Stimulated activated CD4-positive, alpha-beta T cell treated with anti-CD3 and anti-CD28 coated beads, Interleukin-2, amount 100 ng/mL, for 48 hours (primary cell): Measurements from ENCODE around the gene USP5.
"Not testable (repeated sequence)": the region's sequence is repeated elsewhere in the genome, so short reads cannot be mapped to it uniquely, and the experiment has no call there.

ENCODE experiments used
- DNase-seq, 2 donors: peaks; one replicate each; pipeline ENCODE4 v3.0.0-alpha.2; 2020

USP5 gene

DNA sequence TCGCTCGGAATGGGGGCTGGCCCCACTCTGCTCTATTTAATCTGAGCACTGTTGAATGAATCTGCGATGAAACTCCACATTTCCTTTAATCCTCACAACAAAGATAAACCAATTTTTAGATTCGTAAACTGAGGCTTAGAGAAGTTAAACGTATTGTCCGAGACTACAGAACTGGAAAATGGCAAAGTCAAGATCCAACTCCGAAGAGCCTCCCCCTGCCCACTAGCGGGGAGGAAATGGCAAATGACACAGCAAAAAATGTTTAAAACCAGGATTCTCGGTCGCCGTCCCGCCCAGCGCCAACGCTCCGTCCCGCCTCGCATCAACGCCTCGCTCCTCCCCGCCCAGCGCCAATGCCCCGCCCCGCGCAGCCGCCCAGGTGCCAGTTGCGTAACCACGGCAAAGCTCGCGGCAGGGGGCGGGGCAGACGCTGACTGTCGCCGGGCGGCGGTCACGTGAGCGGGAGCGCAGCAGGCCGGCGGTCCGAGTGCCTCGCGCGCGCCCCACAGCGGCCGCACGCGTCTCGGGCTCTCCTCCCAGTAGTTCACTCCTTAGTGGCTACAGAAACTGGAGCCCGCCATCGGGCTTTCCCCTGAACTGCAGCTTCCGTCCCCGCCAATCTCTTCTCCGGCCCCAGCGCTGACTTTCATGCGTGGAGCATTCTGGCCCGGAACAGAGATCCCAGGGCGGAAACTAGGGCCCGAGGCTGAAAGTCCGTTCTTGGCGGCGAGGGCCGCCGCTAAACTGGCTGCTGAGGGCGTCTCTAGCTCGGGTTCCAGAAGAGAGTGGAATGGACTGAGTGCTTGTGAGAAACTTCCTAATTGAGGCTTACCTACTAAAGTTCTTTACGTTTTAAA lies 39.1 kb downstream of the USP5 start:
- peak; percentile 99 for DNase-seq

DNA sequence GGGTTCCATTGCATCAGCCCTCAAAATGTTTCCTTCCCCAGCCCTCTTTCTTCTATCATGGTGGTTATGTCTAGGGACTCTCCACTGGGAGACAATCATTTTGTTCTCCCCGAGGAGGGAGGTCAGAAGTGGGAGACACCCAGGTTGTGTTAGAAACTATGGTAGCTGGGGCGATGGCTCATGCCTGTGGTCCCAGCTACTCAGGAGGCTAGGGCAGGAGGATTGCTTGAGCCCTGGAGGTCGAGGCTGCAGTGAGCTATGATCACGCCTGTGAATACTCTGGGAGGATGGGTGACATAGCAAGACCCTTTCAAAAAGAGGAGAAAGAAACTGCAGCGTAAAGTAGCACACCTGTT lies 39.7 kb downstream of the USP5 start:
- no peak for DNase-seq

DNA sequence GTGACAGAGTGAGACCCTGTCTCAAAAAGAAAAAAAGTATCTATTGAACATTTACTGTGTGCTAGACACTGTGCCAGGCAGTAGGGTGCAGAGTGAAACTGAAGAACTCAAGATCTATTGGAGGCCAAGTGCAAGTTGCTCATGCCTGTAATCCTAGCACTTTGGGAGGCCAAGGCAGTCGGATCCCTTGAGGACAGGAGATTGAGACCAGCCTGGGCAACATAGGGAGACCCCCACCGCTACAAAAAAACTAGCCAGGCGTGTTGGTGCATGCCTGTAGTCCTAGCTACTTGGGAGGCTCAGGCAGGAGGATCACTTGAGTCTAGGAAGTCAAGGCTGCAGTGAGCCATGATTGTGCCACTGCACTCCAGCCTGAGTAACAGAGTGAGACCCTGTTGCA lies 40.7 kb downstream of the USP5 start:
- not testable (repeated sequence) for DNase-seq

DNA sequence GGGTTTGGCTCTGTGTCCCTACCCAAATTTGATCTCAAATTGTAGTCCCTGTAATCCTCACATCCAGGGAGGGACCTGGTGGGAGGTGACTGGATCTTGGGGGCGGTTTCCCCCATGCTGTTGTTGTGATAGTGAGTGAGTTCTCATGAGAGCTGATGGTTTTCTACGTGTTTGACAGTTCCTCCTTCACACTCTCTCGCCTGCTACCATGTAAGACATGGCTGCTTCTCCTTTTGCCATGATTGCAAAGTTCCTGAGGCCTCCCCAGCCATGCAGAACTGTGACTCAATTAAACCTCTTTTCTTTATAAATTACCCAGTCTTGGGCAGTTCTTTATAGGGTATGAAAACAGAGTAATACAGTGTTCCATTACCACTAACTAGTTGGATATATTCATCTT lies 42.4 kb downstream of the USP5 start:
- no peak for DNase-seq

DNA sequence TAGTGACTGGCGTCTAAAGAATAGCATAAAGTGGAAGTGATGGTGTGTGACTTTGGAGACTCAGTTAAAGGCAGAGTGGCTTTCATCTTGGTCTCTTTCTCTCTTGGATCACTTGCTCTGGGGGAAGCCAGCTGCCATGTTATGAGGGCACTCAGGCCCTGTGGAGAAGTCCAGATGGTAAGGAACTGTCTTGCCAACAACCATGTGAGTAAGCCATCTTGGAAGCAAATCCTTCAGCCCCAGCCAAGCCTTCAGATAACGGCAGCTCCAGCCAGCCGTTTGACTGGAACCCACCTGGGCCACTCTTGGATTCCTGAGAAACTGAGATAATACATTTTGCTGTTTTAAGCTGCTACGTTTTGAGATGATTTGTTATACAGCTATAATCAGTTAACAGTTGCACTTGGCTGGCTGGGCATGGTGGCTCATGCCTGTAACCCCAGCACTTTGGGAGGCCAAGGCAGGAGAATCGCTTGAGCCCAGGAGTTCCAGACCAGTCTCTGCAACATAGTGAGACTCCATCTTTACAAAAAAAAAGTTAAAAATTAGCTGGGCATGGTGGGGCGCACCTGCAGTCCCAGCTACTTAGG lies 45.0 kb downstream of the USP5 start:
- no peak for DNase-seq

DNA sequence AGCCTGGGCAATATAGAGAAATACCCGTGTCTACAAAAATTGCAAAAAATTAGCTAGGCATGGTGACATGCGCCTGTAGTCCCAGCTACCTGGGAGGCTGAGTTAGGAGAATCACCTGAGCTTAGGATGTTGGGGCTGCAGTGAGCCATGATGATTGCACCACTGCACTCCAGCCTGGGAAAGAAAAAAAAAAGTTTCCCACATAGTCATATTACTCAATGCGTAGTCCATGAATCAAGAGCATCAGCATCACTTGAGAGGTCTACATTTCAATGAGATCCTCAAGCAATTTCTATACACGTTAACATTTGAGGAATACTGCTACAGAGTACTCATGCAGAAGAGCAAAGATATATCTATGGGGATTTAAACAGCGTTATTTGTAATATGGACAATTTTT lies 47.5 kb downstream of the USP5 start:
- no peak for DNase-seq

DNA sequence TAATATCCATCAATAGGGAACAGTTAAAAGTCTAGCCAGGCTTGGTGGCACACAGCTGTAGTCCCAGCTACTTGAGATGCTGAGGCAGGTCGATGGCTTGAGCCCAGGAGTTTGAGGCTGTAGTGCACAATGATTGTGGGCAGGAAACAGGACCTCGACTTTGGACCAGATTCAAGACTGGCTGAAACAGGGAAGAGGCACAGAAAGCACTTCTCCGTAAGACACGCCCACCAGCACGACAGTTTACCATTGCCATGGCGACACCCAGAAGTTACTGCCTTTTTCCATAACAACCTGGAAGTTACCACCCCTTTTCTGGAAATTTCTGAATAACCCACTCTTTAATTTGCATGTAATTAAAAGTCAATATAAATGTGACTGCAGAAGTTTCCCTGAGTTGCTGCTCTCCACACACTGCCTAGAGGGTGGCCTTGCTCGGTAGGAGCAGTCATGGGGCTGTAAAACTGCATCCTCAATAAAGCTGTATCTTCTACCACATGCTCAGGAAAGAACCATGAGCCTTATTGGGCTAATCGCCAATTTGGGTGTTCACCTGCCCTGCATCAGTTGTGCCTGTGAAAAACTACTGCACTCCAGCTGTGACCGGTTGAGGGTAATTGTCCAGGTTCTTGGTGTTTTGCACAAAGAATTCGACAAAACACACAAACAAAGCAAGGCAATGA lies 48.0 kb downstream of the USP5 start:
- DNase-seq = no peak

DNA sequence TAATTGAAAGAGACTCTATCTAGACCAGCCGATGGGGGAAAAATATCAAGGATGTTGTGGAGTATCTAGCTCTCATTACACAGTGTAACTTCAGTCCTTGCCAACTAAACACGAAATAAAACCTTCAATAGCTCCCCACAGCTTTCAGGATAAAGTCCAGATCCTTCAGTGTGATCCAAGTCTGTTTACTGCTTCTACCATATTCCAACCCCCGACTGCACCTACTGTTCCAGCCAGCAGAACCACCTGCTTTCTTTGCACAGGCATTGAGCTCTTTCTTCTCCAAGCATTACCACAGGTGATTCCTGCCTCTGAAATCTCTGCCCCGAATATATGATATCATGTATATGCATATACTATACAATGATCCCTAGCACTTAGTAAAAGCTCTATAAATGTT lies 50.5 kb downstream of the USP5 start:
- DNase-seq = no peak

DNA sequence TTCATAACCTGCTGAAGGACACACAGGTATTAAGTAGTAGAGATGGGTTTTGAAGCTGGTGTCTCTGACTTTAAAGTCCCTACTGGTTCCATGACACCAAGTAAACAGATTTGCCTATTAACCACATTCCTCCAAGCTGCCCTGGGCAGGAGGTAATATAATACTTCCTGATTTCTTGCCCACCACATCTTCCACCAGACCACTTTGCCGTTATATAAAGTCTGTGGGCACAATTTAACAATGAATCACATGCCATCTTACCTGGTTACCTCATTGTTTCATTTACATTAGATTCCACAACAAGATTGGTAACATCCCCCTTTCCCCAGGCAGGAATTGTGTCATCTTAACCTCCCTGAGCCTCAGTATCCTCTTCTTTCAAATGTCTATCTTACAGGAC lies 51.8 kb downstream of the USP5 start:
- DNase-seq = no peak

DNA sequence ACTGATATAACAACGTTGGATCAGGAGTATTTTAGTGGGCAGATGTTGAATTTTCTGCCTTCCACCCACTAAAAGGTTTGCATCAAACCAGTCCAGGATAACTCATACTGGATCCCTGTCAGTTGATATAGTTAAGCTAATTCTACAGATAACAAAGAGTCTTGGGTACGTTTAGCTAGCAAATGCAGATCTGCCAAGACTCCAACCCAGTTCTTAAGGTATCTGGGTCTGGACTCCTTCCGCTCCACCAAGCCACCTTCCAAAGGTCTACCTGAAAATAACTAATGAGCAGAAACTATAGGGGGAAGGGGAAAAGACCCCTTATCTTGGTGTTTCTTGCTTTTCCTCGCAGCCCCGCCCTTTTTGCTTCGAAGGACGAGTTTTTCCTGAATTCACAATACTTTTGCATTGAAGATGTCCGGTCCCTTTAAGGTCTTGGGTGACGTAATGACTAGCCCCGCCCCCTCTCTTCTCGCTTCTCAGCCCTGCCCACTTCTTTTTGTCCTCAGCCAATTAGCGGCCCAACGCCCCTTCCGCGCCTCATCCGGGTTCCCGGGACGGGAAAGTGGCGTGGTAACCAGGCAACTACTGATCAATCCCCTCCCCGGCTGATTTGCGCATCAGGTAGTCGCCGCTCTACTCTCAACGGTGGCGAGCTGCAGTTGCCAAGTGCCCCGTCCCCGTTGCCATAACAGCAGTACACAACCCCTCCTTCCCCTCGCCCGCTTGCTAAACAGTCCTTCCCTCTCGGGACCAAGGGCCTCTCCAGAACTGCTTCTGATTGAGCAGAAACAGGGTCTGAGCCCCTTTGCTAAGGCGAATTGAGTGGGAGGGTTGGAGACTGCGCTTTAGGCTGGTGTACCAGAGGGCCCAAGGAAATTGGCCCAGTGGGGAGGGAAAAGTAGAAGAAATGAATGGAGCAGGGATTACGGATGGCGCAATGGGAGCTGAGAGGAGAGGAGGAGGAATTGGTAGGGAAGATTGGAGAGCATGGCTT lies 52.6 kb downstream of the USP5 start, which contains the start of gene LRRC23:
LRRC23 (plus strand) TSS at position 543 of the 997 bp plus-strand sequence. CDS start 812 bp downstream, outside the sequence.
- DNase-seq = peak; percentile 97

DNA sequence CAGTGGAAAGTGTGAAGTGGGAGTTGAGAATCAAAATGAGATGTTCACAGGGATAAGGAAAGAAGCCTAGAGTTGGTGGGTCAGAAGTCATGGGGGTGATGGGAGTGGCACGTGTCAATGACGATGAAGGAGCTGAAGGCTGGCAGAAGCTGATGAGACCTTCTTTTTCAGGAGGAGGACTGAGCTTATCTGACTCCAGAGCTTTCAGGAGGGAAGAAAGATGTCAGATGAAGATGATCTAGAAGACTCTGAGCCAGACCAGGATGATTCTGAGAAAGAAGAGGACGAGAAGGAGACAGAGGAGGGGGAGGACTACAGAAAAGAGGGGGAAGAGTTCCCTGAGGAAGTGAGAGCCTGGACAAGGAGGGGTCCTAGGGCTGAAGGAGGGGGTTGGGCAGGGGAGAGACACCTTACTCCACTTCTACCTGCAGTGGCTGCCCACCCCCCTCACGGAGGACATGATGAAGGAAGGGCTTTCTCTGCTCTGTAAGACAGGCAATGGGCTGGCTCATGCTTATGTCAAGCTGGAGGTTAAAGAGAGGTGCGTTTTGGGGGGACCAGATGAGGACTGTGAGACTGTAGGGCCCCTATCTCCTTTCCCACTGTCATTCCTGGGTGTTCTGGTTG lies 53.6 kb downstream of the USP5 start:
- no peak for DNase-seq

DNA sequence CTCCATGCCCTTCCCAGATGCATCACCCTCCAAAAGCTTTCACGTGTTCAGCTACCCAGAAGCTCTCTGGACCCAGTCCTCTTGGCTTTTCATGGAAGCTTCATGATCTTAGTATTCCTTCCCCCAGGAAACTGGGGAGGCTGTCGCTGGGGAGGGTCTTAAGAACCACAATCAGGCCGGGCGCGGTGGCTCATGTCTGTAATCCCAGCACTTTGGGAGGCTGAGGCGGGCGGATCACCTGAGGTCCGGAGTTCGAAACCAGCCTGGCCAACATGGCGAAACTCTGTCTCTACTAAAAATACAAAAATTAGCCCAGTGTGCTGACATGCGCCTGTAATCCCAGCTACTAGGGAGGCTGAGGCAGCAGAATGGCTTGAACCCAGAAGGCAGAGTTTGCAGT lies 56.2 kb downstream of the USP5 start:
- DNase-seq = not testable (repeated sequence)

DNA sequence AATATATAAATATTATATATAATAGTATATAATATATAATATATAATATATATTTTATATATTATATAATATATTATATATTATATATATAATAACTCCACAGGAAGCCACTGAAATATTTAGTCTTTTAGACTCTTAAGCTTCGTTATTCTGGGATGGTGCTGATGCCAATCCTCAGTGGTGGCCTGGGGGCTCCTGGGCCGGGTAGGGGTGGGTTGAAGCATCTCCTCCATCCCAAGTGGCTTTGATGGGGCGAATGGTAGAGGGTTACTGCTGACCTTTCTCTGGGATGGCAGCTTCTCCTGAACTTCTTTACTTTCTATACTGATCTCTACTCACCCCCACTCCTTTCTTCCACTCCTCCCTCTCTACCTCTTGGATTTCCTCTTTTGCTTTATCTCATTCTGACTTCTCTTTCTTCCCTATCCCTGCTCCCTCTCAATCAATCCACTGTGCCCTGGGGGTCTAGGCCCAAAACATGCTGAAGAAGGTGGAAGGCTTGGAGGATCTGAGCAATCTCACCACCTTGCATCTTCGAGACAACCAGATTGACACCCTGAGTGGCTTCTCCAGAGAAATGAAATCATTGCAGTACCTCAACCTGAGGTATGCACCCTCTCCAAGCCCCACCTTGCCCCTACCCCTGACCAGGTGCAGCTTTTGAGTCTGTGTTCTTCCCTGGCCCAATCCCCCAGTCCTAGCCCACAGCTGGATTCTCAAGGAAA lies 57.6 kb downstream of the USP5 start:
- DNase-seq = no peak

DNA sequence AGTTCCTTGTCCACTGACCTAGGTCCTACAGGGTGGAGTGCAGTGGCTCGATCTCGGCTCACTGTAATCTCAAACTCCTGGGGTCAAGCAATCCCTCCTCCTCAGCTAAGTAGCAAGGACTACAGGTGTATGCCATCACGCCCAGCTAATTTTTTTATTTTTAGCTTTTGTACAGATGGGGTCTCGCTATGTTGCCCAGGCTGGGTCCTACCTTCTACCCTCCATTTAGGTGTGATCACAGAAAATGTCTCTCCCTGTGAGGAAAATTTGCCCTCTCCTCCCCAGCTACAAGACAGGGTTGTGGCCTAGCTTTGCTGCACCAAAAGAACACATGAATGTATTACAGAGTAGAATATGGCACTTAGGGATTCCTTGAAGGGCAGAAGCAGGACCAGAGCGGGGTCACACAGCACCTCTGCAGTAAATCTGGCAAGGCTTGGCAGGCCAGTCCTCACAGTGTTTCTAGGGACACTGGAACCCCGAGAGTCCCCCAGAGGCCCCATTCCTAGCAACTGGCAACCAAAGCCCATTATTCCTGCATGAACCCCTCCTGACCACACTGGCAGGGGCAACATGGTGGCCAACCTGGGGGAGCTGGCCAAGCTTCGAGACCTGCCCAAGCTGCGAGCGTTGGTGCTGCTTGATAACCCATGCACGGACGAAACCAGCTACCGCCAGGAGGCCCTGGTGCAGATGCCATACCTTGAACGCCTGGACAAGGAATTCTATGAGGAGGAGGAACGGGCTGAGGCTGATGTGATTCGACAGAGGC lies 60.4 kb downstream of the USP5 start:
- no peak for DNase-seq

DNA sequence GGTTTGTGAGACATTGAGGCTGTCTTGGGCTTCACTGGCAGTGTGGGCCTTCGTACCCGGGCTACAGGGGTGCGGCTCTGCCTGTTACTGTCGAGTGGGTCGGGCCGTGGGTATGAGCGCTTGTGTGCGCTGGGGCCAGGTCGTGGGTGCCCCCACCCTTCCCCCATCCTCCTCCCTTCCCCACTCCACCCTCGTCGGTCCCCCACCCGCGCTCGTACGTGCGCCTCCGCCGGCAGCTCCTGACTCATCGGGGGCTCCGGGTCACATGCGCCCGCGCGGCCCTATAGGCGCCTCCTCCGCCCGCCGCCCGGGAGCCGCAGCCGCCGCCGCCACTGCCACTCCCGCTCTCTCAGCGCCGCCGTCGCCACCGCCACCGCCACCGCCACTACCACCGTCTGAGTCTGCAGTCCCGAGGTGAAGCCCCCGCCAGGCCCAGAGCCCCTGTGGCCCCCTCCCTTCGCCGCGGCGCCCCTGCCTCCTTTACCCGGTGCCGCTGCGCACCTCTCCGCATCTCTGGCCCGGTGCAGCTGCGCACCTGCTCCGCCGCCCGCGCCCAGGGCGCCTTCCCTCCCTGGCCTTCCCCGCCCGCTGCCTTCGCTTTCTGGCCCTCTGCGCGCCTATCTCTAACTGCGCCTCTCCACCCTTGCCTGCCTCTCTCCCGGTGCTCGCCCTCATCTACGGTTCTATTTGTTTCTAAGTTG lies 62.4 kb downstream of the USP5 start, which contains the start of gene ENO2:
ENO2 (plus strand) TSS at position 335 of the 701 bp plus-strand sequence. CDS start 1,253 bp downstream, outside the sequence.
- peak; percentile 70 to 73 for DNase-seq

DNA sequence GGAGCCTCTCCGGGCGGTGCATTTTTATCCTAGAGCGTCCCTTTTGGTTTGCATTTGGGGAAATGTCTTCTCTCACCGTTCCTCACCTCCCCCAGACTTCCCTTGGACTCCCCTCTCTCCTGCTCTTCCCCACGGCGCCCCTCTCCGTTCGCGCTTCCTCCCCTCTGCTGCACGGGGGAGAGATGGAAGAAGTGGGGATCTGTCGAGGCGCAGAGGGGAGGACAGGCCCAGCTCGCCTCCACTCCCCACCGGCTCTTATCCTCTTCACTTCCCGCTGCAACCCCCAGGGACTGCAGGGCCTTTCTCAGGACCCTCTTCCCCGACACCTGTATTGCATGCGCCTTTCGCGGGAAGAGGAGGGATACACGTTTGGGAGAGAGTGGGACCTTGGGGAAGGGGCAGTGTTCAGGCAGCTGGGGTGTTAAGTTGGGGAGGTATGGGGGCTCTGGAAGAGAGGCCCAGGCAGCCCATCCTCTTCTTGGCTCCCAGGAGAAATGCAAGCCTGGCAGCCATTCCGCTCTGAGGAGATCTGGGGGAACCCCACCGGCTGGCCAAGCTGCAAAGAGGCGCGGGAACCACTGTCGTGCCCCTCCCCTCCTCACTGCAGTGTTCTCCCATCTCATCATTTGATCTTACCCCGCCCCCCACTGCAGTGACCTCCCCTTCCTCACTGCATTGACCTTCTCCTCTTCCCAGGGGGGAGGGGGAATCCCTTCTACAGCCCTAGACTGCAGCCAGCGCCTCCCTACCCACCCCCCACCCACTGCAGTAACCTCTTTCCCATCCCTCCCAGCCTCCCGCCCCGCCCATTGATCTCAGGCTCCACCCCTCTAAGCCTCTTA lies 63.2 kb downstream of the USP5 start:
- DNase-seq = no peak

DNA sequence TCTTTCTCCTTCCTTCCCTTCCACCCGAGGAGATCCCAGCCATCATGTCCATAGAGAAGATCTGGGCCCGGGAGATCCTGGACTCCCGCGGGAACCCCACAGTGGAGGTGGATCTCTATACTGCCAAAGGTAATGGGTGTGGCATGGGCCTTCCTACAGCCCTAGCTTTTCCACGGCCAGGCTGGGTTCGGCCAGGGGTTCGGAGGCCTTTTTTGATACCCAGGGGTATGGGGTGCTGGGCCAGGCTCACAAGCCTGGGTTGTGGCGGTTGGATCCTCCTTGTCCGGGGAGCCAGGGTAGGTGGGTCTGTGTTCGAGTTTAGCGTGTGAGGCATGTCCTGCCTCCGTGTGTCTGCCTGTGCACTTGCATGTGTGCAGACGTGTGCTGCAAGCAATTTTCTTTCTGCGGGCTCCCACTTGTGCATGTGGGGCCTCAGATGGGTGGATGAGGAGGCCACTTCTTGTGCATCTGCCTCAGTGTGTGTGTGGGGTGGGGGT lies 63.9 kb downstream of the USP5 start:
- DNase-seq = no peak
